ENCODE results near the gene BRD1.
A peak's percentile ranks its signal among the peaks of the same experiment; 100 is the strongest.
"Not testable (repeated sequence)": the region's sequence is repeated elsewhere in the genome, so short reads cannot be mapped to it uniquely, and the experiment has no call there.

Gene BRD1

DNA sequence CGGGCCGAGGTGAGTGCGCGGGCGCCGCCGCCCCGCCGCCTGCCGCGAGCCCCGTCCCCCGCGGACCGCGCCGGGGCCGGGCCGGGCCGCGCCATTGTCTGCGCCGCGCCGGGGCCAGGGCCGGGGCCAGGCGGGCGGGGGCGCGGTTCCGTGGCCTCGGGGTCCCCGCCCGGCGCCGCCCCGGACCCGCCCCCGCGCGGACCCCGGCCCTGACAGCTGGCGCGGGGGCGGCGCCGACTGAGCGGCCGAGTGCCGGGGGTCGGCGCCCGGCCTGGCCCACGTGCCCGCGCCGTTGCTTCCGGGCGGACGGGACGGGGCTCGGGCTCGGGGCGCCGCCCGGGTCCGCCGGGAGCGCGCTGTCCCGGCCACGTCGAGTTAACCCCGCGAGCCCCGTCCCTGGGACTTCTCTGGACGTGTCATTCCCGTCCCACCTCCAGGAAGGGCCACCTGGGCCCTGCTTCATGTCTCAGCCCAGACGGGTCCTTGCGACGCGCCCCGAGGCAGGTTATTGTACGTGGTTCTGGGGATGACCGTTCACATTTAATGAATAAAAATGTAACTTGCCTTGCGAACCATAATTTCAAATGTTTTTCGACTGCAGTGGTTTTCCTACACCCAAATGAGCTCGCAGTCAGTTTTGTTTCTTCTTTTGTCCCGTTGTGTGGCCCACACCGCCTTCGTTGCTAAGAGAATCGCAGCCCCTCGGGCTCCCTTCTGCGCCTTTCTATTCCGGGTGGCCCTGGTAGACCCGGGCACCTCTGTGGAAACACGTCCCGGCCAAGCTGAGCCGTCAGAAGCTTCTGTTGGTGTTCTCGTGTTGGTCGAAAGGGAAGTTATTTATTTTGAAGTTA, 26.5 kb upstream of the BRD1 start:
- peak overlapping the region; percentile 72 for H3K27ac ChIP-seq
- no peak for DNase-seq (ENCODE audit: low read depth, low spot score)

DNA sequence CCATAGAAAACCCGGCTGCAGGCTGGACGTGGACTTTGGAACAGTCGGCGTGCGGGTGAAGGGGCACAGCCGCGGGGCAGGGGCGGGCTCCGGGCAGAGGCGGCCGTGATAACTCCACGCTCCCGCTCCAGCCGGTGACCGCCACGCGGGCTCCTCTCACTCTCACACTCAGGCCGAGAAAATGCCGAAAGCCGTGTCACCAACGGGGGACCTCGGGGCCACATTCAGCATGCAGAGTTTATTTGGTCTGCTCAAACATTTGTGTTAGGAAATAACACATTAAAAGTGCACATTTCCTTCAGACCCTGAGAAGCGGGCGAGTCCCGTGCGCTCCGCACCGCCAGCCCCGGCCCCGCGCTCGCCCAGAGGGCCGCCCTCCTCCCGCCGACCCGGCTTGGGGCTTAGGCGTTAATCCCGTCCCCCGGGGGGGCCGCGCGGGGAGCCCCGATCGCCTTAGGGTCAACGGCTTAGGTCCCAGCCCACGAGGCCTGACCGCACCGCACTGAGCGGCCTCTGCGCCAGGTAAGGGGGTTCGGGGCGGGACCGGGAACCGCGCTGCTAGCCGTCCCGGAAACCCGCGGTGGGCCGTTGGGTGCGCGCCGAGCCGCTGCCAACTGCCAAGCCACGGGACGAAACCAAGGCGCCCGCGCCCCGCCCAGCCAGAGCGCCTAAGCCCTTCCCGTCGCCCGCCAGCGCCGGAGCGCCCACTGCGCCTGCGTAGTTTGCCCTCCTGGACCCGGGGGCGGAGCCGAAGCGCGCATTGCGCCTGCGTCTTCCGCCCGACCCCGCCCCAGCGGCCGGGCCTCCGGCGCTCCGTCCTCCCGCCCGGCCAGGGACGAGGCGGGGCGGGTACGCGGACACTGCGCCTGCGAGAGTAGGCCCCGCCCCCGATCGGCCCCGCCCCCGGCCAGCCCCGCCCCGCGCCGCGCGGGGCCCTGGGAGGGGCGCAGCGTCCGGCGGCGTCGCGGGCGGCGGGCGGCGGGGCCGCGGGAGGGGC, 25.5 kb upstream of the BRD1 start, which contains the start of gene ZBED4:
Gene ZBED4 (plus strand): TSS at position 947 of the 997 bp plus-strand sequence. CDS start 29,819 bp downstream, outside the sequence.
- peak within 1 kb of the TSS; percentile 72 for H3K27ac ChIP-seq
- peak; percentile 66 for DNase-seq (ENCODE audit: low read depth, low spot score)

- peak overlapping the region; percentile 72 for H3K27ac ChIP-seq
These were observed 24.9 kb upstream of the BRD1 start for GRCh38 chr22:49852568-49852897.

DNA sequence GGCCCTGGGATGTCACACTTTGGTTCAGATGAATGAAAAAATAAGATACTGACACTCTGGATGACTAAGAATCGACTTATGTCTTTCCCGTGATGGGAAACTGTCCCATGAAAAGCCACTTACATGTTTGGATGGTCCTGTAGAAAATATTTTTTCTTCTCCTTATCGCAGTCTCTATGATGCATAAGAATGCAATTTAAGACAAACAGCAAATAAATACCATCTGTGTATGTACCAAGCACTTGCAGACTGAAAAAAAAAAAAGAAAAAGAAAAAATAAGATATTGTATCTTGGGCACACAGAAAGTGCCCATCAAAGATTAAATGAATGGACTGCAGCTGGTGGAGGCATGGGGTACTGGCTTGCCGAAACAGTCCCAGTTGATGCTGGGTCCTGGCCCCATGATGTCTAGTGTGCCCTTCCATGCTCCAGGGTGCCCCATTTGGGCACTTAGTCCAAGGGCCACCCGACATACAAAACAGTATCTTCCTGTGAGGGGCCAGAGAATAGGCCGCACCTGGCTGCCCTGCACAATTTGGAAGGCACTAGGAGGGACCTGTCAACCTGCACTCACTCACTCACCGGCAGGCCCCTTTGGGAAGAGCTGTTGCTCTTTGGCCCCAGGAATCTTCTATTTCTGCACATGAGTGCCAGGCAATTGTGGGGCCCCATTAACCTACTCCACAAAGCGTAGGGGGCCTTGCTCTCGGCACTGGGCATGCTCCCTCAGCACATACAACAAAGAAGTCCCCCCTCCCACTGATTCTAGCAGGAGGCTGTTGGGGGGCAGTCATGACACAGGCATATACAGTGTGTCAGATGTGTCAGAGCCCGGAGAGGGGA, 23.5 kb upstream of the BRD1 start:
- no peak overlapping the region for H3K27ac ChIP-seq
- DNase-seq (ENCODE audit: low read depth, low spot score) = no peak

More at GRCh38 chr22:49852568-49852897, 24.9 kb upstream of the BRD1 start:
- not testable (repeated sequence) for DNase-seq (ENCODE audit: low read depth, low spot score)

DNA sequence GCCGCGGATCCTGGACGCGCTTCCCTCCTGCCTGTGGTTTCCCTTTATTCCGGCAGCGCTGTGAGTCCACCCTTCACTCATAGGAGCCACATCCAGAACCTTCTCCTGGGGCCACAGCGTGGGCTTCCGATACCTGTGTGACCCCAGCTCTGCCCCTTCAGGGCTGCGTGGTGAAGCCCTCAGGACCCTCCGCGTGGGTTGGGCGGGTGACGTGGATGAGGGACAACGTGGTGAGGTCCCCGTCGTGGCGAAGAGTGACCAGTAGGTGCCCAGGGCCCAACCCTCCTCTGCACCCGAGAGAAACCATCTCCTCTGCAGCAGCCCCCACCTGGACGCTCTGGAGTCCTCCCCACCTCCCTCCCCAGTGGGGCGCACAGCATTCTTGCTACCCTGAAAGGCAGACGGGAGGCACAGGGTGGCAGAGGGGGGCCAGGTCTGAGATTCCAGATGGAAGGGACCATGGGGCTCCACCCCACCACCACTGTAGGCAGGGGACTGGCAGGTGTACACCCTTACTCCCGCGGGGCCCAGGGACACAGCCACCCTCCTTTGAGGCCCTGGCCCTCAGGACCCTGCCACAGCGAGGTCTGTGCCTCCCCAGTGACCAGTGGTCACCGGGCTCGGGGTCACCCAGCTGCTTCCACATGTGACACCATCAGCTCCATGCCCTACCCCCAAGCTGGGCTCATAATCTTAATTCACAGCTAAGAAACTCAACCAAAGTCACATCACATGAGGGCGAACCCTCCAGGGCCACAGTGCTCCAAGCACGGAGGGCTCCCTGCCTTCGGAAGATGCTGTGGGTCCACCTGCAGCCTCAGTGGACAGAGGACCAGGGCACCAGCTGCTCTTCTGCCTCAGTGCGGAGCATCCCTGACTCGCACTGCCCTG, 22.6 kb upstream of the BRD1 start:
- no peak for DNase-seq (ENCODE audit: low read depth, low spot score)
- no peak overlapping the region for H3K27ac ChIP-seq

- H3K27ac ChIP-seq = no peak overlapping the region
- DNase-seq (ENCODE audit: low read depth, low spot score) = no peak
These were observed 21.7 kb upstream of the BRD1 start for GRCh38 chr22:49849161-49850020.

DNA sequence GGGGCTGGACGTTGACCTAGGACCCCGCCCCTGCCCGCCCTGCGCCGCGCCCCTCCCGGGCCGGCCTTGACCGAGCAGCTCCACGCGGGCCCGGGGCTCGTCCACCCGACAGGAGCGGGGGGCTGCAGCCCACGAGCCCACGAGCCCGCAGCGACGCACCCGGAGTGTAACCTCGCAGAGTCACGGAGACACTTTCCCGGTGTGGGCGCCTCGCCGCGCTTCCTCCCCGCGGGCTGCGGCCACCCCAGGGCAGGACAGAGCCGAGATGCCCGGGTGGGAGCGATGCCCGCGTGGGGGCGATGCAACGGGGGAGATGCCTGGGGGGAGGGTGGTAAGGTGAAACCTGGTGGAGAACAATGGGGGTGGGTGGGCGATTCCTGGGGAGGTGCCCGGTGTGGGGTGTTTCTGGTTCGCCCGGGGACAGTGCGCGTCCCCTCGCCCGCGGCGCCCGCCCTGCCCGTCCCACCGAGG, 21.1 kb upstream of the BRD1 start:
- H3K27ac ChIP-seq = no peak overlapping the region
- no peak for DNase-seq (ENCODE audit: low read depth, low spot score)

GRCh38 chr22:49847751-49848689, 20.3 kb upstream of the BRD1 start:
- no peak for DNase-seq (ENCODE audit: low read depth, low spot score)
- no peak overlapping the region for H3K27ac ChIP-seq

DNA sequence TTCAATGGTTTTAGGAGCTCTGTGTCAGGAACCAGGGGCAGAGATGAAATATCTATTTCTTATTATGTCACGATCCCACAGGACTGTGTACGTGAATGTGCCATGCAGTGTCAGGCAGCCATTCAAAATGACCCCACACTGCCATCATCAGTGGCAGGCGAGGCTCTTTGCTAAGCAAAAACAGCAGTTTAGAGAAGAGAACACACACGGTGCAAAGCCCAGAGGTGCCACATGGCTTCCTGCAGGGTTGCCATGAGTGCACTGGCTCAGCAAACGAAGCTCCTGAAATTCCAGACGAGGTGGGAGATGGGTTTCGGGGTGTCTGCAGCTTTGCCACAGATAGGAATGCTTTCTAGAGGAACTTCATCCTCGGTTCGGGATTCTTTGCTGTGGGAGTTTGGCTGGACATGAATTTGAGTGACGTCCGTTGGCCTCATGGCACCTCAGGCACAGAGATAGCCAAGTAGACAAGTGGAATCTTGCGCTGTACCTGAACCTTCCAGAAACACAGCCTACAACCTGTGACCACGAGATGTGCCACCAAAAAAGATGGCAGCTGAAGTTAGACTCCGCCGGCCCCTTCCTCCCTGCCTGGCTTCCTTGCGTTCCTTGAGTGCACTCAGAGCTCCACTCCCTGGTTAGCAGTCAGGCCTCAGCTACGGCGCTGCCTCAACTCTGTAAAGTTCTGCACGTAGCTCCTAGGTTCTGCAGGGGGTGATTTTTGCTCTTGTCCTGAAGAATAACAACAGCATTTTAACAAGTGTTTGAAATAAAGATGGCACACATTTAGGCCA, 18.2 kb upstream of the BRD1 start:
- no peak overlapping the region for H3K27ac ChIP-seq
- no peak for DNase-seq (ENCODE audit: low read depth, low spot score)

- H3K27ac ChIP-seq = no peak overlapping the region
- DNase-seq (ENCODE audit: low read depth, low spot score) = no peak
These were observed 17.6 kb upstream of the BRD1 start for GRCh38 chr22:49845241-49845640.

- DNase-seq (ENCODE audit: low read depth, low spot score) = no peak
- H3K27ac ChIP-seq = no peak overlapping the region
These were observed 11.4 kb upstream of the BRD1 start for GRCh38 chr22:49838771-49839717.

- peak; percentile 73 for DNase-seq (ENCODE audit: low read depth, low spot score)
- peak overlapping the region; percentile 81 for H3K27ac ChIP-seq
These were observed 5.8 kb upstream of the BRD1 start for GRCh38 chr22:49833340-49834007.

DNA sequence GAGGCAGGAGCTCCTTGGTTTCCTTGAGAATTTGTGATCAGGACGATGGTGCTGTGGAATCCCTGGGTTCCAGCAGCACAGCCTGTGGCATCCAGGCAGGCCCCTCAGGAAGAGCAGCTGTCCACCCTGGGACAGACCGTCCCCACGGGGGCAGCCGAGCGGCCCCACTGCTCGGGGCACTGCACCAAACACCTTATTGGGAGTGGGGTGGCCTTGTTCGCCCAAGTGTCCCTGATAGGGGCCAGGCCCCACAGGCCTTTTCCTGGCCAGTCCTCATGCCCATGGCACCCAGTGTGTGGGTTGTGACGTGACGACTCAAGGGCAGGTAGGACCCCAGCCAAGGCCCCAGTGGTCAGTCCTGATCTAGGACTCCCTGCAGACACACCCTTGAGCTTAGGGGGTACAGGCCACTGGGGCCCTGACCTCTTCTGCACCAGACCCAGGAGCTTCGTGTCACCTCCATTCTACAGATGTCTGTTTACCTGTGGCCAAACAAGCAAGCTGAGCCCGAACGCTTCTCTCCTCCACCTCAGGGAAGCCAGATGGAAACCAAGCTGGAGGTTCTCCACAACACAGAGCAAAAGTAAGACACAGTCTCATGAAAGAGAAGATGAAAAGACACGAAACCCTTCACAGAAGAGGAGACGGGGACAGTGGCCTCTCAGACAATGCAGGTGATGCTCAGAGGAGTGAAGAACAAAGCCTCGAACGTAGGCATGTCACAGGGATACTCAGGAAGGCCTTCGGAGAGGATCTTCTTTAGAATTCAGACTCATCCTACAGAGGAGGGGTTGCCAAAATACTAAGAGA, 1.6 kb upstream of the BRD1 start:
- no peak overlapping the region for H3K27ac ChIP-seq

DNA sequence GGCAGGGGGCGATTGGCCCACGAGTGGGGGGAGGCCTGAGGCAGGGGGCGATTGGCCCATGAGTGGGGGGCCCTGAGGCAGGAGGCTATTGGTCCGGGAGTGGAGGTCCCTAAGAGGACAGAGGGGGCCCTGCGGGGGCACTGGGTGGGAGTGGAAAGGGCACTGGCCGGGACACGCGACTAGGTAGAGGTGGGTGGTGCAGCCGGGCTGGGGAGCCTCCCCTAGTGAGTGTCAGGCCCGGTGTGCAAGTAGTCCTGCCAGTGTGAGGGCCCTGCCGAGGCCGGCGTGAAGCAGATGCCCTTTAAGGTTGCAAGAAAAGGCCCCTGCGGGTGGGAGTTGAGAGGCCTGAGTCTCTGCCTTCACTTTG, 909 bp upstream of the BRD1 start:
- no peak for DNase-seq (ENCODE audit: low read depth, low spot score)
- no peak overlapping the region for H3K27ac ChIP-seq

More for the DNA sequence above, 1.6 kb upstream of the BRD1 start:
- DNase-seq (ENCODE audit: low read depth, low spot score) = no peak

Data from epithelial cell of prostate (primary cell).